ENCODE results near the gene ZCCHC7. TPM values are rescaled to one million over a fixed set of nuclear protein-coding genes. Genes with fewer than 3 reads are reported as not detected.
A peak's percentile ranks its signal among the peaks of the same experiment; 100 is the strongest.

Gene ZCCHC7
- total and polyA plus RNA-seq, 2 experiments from 2014 or later = 29.8 to 38.8 TPM

DNA sequence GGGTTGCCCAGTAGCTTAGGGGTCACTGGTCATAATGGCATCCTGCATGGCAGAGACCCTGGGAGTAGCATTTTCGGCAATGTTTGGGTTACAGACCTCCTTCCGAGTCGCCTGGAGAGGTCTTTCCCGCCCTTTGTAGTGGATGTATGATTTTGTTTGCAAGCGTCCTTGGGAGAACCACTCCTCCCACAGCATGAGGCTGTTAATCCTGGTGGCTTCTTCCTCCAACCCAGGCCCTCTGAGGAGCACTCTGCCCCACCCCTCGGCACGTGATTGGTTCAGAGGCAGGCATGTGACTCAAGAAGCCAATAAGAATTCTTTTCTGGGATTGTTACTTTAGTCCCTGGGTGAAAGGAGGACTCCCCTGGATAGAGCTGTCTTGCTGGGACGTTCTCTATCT lies 271.9 kb downstream of the ZCCHC7 start:
- peak; percentile 43 for DNase-seq (ENCODE audit: low spot score)
- Mint-ChIP-seq H3K27ac (no peak overlapping the region), H3K36me3 (ENCODE audit: low read depth) (no peaks in the 10 kb centered on the region), H3K27me3 (ENCODE audit: insufficient read depth, low read depth, poor library complexity) (peaks cover 3% of the 10 kb centered on the region), H3K4me3 (no peak overlapping the region), H3K9me3 (no peaks in the 10 kb centered on the region), H3K4me1 (peaks cover 3% of the 10 kb centered on the region; the same call in 1 of the 3 replicates)
- H3K4me1 ChIP-seq (ENCODE audit: insufficient read depth) = no peaks in the 10 kb centered on the region
- no peak overlapping the region for H3K27ac ChIP-seq (ENCODE audit: low read depth)
- no peaks in the 10 kb centered on the region for H3K79me2 ChIP-seq (replicated peaks; ENCODE audit: insufficient read depth)
- H4K20me1 ChIP-seq (replicated peaks; ENCODE audit: insufficient read depth) = no peaks in the 10 kb centered on the region
- H3K27me3 ChIP-seq (ENCODE audit: insufficient read depth) = no peaks in the 10 kb centered on the region
- H2AFZ ChIP-seq = no peak overlapping the region
- H3K36me3 ChIP-seq (ENCODE audit: insufficient read depth) = no peaks in the 10 kb centered on the region
- no peaks in the 10 kb centered on the region for H3K9me2 ChIP-seq (ENCODE audit: insufficient read depth)
- no peak overlapping the region for H3K4me3 ChIP-seq
- TF ChIP-seq, protein P1, sequence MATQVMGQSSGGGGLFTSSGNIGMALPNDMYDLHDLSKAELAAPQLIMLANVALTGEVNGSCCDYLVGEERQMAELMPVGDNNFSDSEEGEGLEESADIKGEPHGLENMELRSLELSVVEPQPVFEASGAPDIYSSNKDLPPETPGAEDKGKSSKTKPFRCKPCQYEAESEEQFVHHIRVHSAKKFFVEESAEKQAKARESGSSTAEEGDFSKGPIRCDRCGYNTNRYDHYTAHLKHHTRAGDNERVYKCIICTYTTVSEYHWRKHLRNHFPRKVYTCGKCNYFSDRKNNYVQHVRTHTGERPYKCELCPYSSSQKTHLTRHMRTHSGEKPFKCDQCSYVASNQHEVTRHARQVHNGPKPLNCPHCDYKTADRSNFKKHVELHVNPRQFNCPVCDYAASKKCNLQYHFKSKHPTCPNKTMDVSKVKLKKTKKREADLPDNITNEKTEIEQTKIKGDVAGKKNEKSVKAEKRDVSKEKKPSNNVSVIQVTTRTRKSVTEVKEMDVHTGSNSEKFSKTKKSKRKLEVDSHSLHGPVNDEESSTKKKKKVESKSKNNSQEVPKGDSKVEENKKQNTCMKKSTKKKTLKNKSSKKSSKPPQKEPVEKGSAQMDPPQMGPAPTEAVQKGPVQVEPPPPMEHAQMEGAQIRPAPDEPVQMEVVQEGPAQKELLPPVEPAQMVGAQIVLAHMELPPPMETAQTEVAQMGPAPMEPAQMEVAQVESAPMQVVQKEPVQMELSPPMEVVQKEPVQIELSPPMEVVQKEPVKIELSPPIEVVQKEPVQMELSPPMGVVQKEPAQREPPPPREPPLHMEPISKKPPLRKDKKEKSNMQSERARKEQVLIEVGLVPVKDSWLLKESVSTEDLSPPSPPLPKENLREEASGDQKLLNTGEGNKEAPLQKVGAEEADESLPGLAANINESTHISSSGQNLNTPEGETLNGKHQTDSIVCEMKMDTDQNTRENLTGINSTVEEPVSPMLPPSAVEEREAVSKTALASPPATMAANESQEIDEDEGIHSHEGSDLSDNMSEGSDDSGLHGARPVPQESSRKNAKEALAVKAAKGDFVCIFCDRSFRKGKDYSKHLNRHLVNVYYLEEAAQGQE (IDR thresholded peaks at IDR 0.05; ENCODE audit: unreplicated experiment) = no peak
- TF ChIP-seq EZH2 (IDR thresholded peaks at IDR 0.05; ENCODE audit: low read depth, unreplicated experiment) (no peak), CREB1 (CRISPR knock-in tag; IDR thresholded peaks at IDR 0.05; ENCODE audit: low read depth) (no peak), NANOG (IDR thresholded peaks at IDR 0.05; ENCODE audit: borderline replicate concordance) (no peak), ZNF114 (CRISPR knock-in tag; IDR thresholded peaks at IDR 0.05) (no peak), STAT1 (IDR thresholded peaks at IDR 0.05; ENCODE audit: unreplicated experiment) (no peak), POLR2AphosphoS5 (IDR thresholded peaks at IDR 0.05; ENCODE audit: low read depth) (no peak)
- TF ChIP-seq, protein P2, sequence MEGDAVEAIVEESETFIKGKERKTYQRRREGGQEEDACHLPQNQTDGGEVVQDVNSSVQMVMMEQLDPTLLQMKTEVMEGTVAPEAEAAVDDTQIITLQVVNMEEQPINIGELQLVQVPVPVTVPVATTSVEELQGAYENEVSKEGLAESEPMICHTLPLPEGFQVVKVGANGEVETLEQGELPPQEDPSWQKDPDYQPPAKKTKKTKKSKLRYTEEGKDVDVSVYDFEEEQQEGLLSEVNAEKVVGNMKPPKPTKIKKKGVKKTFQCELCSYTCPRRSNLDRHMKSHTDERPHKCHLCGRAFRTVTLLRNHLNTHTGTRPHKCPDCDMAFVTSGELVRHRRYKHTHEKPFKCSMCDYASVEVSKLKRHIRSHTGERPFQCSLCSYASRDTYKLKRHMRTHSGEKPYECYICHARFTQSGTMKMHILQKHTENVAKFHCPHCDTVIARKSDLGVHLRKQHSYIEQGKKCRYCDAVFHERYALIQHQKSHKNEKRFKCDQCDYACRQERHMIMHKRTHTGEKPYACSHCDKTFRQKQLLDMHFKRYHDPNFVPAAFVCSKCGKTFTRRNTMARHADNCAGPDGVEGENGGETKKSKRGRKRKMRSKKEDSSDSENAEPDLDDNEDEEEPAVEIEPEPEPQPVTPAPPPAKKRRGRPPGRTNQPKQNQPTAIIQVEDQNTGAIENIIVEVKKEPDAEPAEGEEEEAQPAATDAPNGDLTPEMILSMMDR (conservative IDR thresholded peaks at IDR 0.05; ENCODE audit: low read depth in 2 of 2) = no peak
- TF ChIP-seq, protein P3, sequence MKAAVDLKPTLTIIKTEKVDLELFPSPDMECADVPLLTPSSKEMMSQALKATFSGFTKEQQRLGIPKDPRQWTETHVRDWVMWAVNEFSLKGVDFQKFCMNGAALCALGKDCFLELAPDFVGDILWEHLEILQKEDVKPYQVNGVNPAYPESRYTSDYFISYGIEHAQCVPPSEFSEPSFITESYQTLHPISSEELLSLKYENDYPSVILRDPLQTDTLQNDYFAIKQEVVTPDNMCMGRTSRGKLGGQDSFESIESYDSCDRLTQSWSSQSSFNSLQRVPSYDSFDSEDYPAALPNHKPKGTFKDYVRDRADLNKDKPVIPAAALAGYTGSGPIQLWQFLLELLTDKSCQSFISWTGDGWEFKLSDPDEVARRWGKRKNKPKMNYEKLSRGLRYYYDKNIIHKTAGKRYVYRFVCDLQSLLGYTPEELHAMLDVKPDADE (IDR thresholded peaks at IDR 0.05) = no peak
- peak; percentile 58 for ATAC-seq
- H3K4me2 ChIP-seq = no peak overlapping the region
- no peaks in the 10 kb centered on the region for H3F3A ChIP-seq (replicated peaks; ENCODE audit: low read depth)

DNA sequence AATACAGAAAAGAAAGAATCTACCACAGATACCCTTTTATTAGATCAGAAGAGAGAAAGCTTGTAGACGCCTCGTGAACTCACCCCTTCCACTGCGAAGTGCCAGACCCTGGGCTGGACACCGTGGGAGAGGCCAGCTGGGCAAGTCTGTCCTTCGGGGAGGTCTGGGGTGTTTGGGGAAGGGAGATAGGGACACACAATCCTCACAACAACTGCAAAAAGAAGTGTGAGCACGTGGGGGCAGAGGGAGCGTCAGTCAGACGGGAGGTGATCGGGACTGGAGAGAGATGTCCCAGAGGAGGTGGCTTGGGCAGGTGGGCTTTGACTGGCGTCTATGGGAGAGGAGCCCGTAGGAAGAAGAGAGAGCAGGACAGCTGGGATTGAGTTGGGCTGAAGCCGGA lies 274.9 kb downstream of the ZCCHC7 start:
- Histone ChIP-seq H3K9me2 (ENCODE audit: insufficient read depth) (no peaks in the 10 kb centered on the region), H3K4me2 (no peak overlapping the region), H4K20me1 (replicated peaks; ENCODE audit: insufficient read depth) (no peaks in the 10 kb centered on the region), H3K79me2 (replicated peaks; ENCODE audit: insufficient read depth) (no peaks in the 10 kb centered on the region), H3K36me3 (ENCODE audit: insufficient read depth) (no peaks in the 10 kb centered on the region), H2AFZ (peak overlapping the region; percentile 56), H3K27ac (ENCODE audit: low read depth) (no peak overlapping the region), H3K4me3 (no peak overlapping the region), H3F3A (replicated peaks; ENCODE audit: low read depth) (no peaks in the 10 kb centered on the region), H3K4me1 (ENCODE audit: insufficient read depth) (no peaks in the 10 kb centered on the region), H3K27me3 (ENCODE audit: insufficient read depth) (no peaks in the 10 kb centered on the region)
- H3K27ac Mint-ChIP-seq = no peak overlapping the region
- no peaks in the 10 kb centered on the region for H3K36me3 Mint-ChIP-seq (ENCODE audit: low read depth)
- no peak overlapping the region for H3K4me3 Mint-ChIP-seq
- peaks cover 3% of the 10 kb centered on the region; the same call in 1 of the 3 replicates for H3K4me1 Mint-ChIP-seq
- ATAC-seq (peak; percentile 25; the same call in 2 of the 3 replicates), DNase-seq (ENCODE audit: low spot score) (no peak)
- no peaks in the 10 kb centered on the region for H3K9me3 Mint-ChIP-seq
- peaks cover 1% of the 10 kb centered on the region for H3K27me3 Mint-ChIP-seq (ENCODE audit: insufficient read depth, low read depth, poor library complexity)
- TF ChIP-seq, protein P4, sequence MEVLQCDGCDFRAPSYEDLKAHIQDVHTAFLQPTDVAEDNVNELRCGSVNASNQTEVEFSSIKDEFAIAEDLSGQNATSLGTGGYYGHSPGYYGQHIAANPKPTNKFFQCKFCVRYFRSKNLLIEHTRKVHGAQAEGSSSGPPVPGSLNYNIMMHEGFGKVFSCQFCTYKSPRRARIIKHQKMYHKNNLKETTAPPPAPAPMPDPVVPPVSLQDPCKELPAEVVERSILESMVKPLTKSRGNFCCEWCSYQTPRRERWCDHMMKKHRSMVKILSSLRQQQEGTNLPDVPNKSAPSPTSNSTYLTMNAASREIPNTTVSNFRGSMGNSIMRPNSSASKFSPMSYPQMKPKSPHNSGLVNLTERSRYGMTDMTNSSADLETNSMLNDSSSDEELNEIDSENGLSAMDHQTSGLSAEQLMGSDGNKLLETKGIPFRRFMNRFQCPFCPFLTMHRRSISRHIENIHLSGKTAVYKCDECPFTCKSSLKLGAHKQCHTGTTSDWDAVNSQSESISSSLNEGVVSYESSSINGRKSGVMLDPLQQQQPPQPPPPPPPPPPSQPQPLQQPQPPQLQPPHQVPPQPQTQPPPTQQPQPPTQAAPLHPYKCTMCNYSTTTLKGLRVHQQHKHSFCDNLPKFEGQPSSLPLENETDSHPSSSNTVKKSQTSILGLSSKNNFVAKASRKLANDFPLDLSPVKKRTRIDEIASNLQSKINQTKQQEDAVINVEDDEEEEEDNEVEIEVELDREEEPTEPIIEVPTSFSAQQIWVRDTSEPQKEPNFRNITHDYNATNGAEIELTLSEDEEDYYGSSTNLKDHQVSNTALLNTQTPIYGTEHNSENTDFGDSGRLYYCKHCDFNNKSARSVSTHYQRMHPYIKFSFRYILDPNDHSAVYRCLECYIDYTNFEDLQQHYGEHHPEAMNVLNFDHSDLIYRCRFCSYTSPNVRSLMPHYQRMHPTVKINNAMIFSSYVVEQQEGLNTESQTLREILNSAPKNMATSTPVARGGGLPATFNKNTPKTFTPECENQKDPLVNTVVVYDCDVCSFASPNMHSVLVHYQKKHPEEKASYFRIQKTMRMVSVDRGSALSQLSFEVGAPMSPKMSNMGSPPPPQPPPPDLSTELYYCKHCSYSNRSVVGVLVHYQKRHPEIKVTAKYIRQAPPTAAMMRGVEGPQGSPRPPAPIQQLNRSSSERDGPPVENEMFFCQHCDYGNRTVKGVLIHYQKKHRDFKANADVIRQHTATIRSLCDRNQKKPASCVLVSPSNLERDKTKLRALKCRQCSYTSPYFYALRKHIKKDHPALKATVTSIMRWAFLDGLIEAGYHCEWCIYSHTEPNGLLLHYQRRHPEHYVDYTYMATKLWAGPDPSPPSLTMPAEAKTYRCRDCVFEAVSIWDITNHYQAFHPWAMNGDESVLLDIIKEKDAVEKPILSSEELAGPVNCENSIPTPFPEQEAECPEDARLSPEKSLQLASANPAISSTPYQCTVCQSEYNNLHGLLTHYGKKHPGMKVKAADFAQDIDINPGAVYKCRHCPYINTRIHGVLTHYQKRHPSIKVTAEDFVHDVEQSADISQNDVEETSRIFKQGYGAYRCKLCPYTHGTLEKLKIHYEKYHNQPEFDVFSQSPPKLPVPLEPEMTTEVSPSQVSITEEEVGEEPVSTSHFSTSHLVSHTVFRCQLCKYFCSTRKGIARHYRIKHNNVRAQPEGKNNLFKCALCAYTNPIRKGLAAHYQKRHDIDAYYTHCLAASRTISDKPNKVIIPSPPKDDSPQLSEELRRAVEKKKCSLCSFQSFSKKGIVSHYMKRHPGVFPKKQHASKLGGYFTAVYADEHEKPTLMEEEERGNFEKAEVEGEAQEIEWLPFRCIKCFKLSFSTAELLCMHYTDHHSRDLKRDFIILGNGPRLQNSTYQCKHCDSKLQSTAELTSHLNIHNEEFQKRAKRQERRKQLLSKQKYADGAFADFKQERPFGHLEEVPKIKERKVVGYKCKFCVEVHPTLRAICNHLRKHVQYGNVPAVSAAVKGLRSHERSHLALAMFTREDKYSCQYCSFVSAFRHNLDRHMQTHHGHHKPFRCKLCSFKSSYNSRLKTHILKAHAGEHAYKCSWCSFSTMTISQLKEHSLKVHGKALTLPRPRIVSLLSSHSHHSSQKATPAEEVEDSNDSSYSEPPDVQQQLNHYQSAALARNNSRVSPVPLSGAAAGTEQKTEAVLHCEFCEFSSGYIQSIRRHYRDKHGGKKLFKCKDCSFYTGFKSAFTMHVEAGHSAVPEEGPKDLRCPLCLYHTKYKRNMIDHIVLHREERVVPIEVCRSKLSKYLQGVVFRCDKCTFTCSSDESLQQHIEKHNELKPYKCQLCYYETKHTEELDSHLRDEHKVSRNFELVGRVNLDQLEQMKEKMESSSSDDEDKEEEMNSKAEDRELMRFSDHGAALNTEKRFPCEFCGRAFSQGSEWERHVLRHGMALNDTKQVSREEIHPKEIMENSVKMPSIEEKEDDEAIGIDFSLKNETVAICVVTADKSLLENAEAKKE (CRISPR knock-in tag; IDR thresholded peaks at IDR 0.05) = no peak
- no peak for TF ChIP-seq POLR2AphosphoS5 (IDR thresholded peaks at IDR 0.05; ENCODE audit: low read depth)
